NCI-H2107 (cell line): ENCODE data around the gene TFAP2E.
A peak's percentile ranks its signal among the peaks of the same experiment; 100 is the strongest.

ENCODE experiments used
- DNase-seq: peaks from one replicate; lab custom pipeline; 2025; lab: John Stamatoyannopoulos, UW

Gene TFAP2E

GRCh38 chr1:35573198-35574124 lies at the start of gene TFAP2E:
Gene TFAP2E, plus strand, starts transcription at chr1:35573314. Its CDS starts 264 bp downstream, at chr1:35573578.
- no peak for DNase-seq

DNA sequence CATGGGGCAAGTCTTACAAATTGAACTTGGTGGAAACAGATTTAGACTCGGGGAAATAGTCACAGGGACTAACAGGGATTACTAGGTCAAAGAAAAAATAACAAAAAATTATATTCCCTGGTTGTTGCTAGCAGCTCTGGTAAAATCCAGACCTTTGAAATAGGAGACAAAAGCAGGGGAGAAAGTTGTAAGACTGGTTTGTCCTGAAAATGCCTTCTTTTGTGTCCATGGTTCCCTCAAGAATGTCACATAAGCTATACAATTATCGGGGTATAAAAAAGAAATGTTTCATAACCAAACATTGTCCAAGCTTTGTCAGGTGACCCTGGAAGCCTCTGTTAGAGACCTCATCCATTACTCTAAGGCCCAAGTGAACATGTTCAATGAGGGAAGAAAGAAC lies 49.0 kb upstream of the TFAP2E start:
- DNase-seq: no peak

GRCh38 chr1:35530168-35530567 lies 42.9 kb upstream of the TFAP2E start:
- DNase-seq: no peak

- DNase-seq: no peak
Observed at GRCh38 chr1:35530946-35531345, 42.2 kb upstream of the TFAP2E start.

GRCh38 chr1:35531368-35531767 lies 41.7 kb upstream of the TFAP2E start:
- DNase-seq: no peak

GRCh38 chr1:35532497-35533223 lies 40.5 kb upstream of the TFAP2E start:
- no peak for DNase-seq

- no peak for DNase-seq
Observed at GRCh38 chr1:35533586-35533985, 39.5 kb upstream of the TFAP2E start.

GRCh38 chr1:35535243-35535642 lies 37.9 kb upstream of the TFAP2E start:
- no peak for DNase-seq

DNA sequence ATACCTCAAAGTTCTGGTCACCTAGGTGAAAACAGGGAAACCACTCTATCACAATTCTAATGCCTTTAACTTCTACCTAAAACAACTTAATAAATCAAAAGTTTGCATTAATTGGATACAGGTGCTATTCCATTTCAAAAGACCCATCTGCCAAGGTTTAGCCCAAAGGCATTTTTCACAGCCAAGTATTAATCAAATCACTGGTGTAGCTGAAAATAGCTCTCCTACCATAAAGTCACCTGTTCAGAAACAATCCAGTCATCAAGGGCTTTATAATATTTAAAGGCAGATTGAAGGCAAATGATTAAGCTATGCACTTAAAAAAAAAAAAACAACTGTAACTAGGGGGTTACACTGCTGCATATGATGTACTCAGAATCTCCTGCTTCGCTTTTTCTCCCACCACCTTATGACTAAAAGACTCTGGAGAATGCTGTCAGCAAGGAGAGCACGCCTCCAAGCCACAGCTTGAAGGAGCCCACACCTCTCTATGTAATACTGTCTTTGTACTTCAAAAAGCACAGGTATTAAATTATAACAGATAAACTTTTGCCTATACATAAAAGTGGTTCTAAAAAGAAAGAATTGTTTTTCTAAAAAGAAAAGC lies 36.5 kb upstream of the TFAP2E start:
- DNase-seq: no peak

GRCh38 chr1:35537806-35538205 lies 35.3 kb upstream of the TFAP2E start:
- DNase-seq: no peak

- DNase-seq: no peak
Observed at GRCh38 chr1:35539073-35539823, 33.9 kb upstream of the TFAP2E start.

- DNase-seq: no peak
Observed at GRCh38 chr1:35539824-35540261, 33.3 kb upstream of the TFAP2E start.

DNA sequence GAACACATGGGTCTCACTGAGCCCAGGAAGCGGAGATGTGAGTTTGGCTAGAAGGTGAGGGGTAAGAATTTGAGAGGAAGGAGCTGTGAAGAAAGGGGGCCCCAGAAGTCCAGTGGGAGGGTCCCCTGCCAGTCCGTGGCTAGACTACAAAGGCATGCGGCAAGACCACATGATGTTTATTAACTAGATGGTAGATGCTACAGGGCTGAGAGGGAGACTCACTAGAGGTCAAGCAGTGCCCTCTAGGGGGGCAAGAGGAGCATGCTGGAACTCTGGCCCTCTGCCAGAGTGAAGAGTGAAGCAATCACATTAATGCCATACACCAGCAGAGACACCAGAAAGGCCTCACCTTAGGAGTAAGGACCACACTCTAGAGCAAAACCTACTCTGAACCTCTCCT lies 28.1 kb upstream of the TFAP2E start:
- no peak for DNase-seq

- no peak for DNase-seq
Observed at GRCh38 chr1:35546614-35547013, 26.5 kb upstream of the TFAP2E start.

DNA sequence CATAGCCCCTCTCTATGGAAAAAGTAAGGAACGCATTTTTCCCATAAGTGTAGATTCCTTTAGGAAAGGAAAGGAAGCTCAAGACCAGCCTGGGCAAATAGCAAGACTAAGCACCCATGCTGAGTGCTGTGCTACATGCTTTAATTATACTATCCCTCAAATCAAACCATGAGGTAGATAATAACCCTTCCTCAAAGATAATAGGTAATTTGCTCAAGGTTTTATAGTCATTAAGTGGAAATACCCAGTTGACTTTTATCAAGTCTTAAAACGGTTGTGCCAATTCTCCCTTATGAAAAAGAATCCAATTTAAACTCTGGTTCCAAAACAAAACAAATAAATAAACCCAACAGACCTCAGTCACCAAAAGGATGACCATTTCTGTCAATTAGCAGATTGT lies 19.3 kb upstream of the TFAP2E start:
- DNase-seq: no peak

GRCh38 chr1:35554266-35555211 lies 18.6 kb upstream of the TFAP2E start:
- DNase-seq: peak; percentile 24

DNA sequence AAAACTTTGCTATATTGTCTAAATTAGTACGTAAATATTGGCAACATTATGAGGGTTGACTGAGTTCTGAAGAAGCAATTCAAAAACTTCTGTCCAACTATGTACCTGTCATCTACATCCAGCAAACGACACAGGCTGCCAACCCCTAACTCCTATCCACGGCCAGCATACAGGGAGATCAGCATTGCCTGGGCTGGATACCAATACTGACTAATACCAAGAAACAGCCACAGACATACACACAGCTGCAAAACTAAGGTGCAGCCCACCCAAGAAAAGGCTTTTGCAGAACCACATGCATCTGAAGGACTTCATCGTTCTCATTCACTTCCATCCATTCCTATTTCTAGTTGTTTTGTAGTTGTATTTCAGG lies 17.9 kb upstream of the TFAP2E start:
- no peak for DNase-seq

DNA sequence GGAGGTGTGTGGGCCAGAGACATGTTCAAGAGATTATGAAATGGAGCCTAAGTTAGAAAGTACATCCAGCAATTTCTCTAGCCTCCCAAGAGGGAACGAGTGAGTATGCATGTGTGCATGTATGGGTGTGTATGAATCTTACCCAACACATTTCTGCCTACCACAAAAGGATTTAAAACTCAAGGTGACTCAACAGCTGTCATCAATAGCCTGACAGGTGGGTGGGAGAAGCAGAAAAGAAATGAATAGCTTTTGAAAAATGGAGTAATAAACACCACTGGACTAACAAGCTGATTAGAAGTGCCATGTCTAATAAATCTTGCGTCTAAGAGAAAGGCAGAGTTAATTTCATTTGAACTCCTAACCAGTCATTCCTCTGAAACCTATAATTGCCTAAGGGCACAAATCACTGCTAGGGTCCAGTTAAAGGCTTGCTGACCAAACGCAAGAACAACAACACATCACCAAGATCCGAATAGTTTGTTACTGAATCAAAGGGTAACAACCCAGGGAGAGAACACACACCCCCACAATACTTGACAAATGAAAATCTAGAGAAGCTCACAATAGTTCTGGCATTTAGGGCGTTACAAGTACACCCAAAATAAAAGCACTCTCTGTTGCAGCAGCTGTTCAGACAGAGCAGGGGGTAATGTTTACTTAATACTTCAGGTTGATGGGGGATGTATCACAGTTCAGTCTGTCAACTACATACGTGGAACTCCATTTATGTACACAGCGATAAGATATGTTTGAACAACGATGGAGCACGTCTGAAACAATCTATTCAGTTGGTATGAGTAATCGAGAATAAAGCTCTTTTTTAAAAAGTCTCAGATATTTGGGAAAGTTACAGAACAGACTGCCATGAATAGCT lies 17.3 kb upstream of the TFAP2E start:
- DNase-seq: no peak

- no peak for DNase-seq
Observed at GRCh38 chr1:35556484-35557117, 16.5 kb upstream of the TFAP2E start.
